Neural crest cell (in vitro differentiated cells): Measurements from ENCODE around the gene WDR18. TPM values are rescaled to one million over a fixed set of nuclear protein-coding genes. Genes with fewer than 3 reads are reported as not detected.
A peak's percentile ranks its signal among the peaks of the same experiment; 100 is the strongest.

ENCODE experiments used
- DNase-seq: peaks from one replicate; pipeline ENCODE4 v3.0.0; 2021; ENCODE audit warnings: low read depth, mixed read lengths, low spot score
- H3K27ac Mint-ChIP-seq: one replicate; pipeline ENCODE4 v1.8.0; 2021; ENCODE audit warnings: mild to moderate bottlenecking, mixed read lengths; ENCODE audit not compliant: unreplicated experiment
- H3K27me3 Mint-ChIP-seq: 2 replicates; pipeline ENCODE4 v1.8.0; 2021; ENCODE audit warnings: low read depth, mild to moderate bottlenecking, mixed read lengths
- H3K36me3 Mint-ChIP-seq: 2 replicates; pipeline ENCODE4 v1.8.0; 2021; ENCODE audit warnings: low read depth, mild to moderate bottlenecking, mixed read lengths
- H3K4me1 Mint-ChIP-seq: 2 replicates; pipeline ENCODE4 v1.8.0; 2021; ENCODE audit warnings: mixed read lengths
- H3K4me3 Mint-ChIP-seq: one replicate; pipeline ENCODE4 v1.8.0; 2021; ENCODE audit warnings: mild to moderate bottlenecking, mixed read lengths
- H3K9me3 Mint-ChIP-seq: 2 replicates; pipeline ENCODE4 v1.8.0; 2021; ENCODE audit warnings: mixed read lengths
- total RNA-seq: library from RNA; stranded (reverse); gene quantifications from 2 replicates; pipeline ENCODE4 v1.2.1, GENCODE V29; 2021
- TF ChIP-seq, protein P1 (sequence below): fragments of 200-600 bp; sonication (generic); conservative IDR thresholded peaks from 2 replicates; pipeline ENCODE4 v1.5.0; 2021; ENCODE audit warnings: antibody characterized with exemption, mild to moderate bottlenecking

Gene WDR18
- total RNA-seq, 1 donor from 2014 or later: 65.2 TPM

GRCh38 chr19:980133-980998 lies 3.8 kb upstream of the WDR18 start:
- Mint-ChIP-seq H3K36me3 (no peaks in the 10 kb centered on the region), H3K27ac (peak overlapping the region; percentile 84), H3K27me3 (peaks cover 8% of the 10 kb centered on the region), H3K9me3 (no peaks in the 10 kb centered on the region), H3K4me1 (peaks cover 19% of the 10 kb centered on the region), H3K4me3 (peak overlapping the region; percentile 79)
- TF ChIP-seq, protein P1, sequence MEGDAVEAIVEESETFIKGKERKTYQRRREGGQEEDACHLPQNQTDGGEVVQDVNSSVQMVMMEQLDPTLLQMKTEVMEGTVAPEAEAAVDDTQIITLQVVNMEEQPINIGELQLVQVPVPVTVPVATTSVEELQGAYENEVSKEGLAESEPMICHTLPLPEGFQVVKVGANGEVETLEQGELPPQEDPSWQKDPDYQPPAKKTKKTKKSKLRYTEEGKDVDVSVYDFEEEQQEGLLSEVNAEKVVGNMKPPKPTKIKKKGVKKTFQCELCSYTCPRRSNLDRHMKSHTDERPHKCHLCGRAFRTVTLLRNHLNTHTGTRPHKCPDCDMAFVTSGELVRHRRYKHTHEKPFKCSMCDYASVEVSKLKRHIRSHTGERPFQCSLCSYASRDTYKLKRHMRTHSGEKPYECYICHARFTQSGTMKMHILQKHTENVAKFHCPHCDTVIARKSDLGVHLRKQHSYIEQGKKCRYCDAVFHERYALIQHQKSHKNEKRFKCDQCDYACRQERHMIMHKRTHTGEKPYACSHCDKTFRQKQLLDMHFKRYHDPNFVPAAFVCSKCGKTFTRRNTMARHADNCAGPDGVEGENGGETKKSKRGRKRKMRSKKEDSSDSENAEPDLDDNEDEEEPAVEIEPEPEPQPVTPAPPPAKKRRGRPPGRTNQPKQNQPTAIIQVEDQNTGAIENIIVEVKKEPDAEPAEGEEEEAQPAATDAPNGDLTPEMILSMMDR: no peak
- peak; percentile 80 for DNase-seq

GRCh38 chr19:982567-983170 lies 1.5 kb upstream of the WDR18 start:
- DNase-seq: peak; percentile 82
- Mint-ChIP-seq H3K27ac (no peak overlapping the region), H3K36me3 (no peaks in the 10 kb centered on the region), H3K4me3 (peak overlapping the region; percentile 56), H3K4me1 (peaks cover 23% of the 10 kb centered on the region), H3K9me3 (no peaks in the 10 kb centered on the region), H3K27me3 (peaks cover 10% of the 10 kb centered on the region)
- TF ChIP-seq, protein P1: peak; percentile 96

GRCh38 chr19:986083-986482 lies 1.9 kb downstream of the WDR18 start:
- Mint-ChIP-seq H3K36me3 (no peaks in the 10 kb centered on the region), H3K4me3 (peak overlapping the region; percentile 98), H3K9me3 (no peaks in the 10 kb centered on the region), H3K27ac (no peak overlapping the region), H3K27me3 (peaks cover 7% of the 10 kb centered on the region), H3K4me1 (peaks cover 14% of the 10 kb centered on the region)
- no peak for DNase-seq
- TF ChIP-seq, protein P1: no peak

GRCh38 chr19:988081-988480 lies 3.9 kb downstream of the WDR18 start:
- H3K27ac Mint-ChIP-seq: no peak overlapping the region
- H3K9me3 Mint-ChIP-seq: no peaks in the 10 kb centered on the region
- H3K4me3 Mint-ChIP-seq: no peak overlapping the region
- H3K4me1 Mint-ChIP-seq: peaks cover 14% of the 10 kb centered on the region
- peaks cover 7% of the 10 kb centered on the region for H3K27me3 Mint-ChIP-seq
- TF ChIP-seq, protein P1: no peak
- H3K36me3 Mint-ChIP-seq: peaks cover 2% of the 10 kb centered on the region
- DNase-seq: no peak

- Mint-ChIP-seq H3K4me3 (peak overlapping the region; percentile 15), H3K36me3 (peaks cover 2% of the 10 kb centered on the region), H3K27me3 (peaks cover 8% of the 10 kb centered on the region), H3K27ac (no peak overlapping the region), H3K4me1 (peaks cover 14% of the 10 kb centered on the region), H3K9me3 (no peaks in the 10 kb centered on the region)
- DNase-seq: no peak
- TF ChIP-seq, protein P1: no peak
These were observed 4.4 kb downstream of the WDR18 start for GRCh38 chr19:988510-988909.
